C4-2B (cell line): Measurements from ENCODE around the gene BORCS6.
A peak's percentile ranks its signal among the peaks of the same experiment; 100 is the strongest.

Source experiments
- H3K27ac ChIP-seq: fragments of 450-650 bp; 2 replicates; pipeline ENCODE4 v1.5.1; 2017
- ZFX ChIP-seq: fragments of 450-650 bp; IDR thresholded peaks from 2 replicates; pipeline ENCODE4 v1.6.1; 2017
- TF ChIP-seq, protein P1 (sequence below): fragments of 450-650 bp; conservative IDR thresholded peaks from 2 replicates; pipeline ENCODE4 v1.5.1; 2017; ENCODE audit warnings: mild to moderate bottlenecking

BORCS6 gene

DNA sequence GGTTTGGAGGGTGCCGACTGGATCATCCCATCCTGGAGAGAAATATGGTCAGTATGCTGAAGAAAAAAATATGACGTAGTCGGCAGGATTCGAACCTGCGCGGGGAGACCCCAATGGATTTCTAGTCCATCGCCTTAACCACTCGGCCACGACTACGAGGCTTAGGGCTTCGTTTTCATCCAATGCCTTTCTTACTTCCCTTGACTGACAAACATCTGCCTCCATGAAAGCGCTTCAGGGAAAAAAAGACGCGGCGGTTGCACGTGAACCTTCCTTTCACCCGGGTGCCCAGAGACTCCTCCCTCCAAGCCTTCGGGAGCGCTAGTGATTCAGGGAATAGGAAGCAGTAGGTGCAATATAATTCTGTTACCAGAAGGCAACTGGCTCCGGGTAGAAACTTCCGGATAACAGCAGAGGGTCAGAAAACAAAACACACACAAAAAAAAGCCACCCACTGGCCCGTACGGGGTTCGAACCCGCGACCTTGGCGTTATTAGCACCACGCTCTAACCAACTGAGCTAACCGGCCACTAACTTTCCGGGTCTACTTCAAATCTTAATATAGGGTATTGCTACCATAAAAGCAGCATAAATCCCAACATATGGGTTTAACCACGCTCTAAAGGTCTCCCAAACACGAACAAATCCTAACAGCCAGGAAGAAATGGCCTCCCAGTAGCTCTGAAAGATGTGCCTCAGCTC, 36.7 kb upstream of the BORCS6 start:
- peak overlapping the region; percentile 60 for H3K27ac ChIP-seq
- TF ChIP-seq ZFX: no peak
- TF ChIP-seq, protein P1, sequence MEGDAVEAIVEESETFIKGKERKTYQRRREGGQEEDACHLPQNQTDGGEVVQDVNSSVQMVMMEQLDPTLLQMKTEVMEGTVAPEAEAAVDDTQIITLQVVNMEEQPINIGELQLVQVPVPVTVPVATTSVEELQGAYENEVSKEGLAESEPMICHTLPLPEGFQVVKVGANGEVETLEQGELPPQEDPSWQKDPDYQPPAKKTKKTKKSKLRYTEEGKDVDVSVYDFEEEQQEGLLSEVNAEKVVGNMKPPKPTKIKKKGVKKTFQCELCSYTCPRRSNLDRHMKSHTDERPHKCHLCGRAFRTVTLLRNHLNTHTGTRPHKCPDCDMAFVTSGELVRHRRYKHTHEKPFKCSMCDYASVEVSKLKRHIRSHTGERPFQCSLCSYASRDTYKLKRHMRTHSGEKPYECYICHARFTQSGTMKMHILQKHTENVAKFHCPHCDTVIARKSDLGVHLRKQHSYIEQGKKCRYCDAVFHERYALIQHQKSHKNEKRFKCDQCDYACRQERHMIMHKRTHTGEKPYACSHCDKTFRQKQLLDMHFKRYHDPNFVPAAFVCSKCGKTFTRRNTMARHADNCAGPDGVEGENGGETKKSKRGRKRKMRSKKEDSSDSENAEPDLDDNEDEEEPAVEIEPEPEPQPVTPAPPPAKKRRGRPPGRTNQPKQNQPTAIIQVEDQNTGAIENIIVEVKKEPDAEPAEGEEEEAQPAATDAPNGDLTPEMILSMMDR: no peak

DNA sequence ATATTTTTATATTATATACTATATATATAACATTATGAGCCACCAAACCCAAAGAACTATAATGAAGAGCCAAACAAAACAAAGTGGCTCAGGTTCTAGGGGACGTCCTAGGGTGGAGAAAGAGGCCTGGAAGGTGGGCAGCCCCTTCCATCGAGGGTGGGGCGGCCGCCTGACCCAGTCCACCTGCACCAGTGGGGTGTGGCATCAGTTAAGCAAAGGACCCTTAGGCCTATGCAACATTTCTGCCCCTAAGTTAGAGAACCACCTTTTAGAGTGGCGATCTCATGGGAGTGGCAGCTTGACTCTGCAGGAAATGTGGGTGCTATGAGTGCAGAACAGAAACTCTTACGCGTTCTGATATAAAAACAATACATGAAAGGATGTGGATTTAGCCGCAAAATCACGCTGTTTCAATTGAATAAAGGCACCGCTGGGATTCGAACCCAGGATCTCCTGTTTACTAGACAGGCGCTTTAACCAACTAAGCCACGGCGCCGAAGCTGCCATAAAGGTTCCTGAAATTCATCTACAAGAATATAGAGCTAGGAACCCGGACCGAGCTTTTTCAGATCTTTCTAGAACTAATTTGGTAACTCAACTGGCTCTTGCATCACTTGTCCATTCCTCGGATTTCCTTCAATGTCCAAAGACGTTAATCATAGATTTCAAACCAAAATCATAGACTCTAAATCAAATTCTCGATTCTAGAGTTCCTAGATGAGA, 36.0 kb upstream of the BORCS6 start:
- H3K27ac ChIP-seq: peak overlapping the region; percentile 60

DNA sequence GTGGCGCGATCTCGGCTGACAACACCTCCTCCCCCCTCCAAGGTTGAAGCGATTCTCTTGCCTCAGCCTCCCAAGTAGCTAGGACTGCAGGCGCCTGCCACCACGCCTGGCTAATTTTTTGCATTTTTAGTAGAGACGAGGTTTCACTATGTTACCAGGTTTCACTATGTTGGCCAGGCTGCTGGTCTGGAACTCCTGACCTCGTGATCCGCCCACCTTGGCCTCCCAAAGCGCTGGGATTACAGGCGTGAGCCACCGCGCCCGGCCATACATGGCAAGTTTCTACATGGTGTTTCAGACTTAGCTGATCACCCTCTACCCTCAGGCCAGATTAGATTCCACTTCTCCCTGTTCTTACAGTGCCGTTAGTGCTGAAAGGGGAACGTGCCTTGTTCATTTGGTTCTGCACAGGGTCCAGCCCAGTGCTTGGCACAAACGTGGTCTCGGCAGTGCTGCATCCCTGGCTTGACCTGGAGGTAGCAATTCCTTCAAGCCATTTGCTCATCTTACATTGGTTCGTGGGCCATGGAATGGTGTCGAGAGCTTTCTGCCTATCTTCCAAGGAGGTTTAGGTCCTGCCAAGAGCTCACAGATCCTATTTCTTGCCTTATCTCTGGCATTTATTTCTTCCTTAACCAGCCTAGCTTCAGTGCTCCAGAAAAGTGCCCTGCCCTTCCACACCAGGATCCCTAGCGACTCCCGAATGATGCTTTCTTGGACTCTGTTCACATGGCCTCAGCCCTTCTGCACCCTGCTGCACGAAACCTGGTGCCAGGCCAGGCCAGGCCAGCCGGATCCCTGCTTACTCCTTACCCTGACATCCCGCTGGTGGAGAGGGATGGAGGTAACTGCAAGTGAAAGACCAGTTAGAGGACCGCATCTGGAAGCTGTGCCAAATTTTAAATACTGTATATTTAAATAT, 35.2 kb upstream of the BORCS6 start:
- no peak overlapping the region for H3K27ac ChIP-seq
- TF ChIP-seq, protein P1: no peak
- TF ChIP-seq ZFX: no peak

More for the DNA sequence above, 36.0 kb upstream of the BORCS6 start:
- TF ChIP-seq ZFX: no peak

DNA sequence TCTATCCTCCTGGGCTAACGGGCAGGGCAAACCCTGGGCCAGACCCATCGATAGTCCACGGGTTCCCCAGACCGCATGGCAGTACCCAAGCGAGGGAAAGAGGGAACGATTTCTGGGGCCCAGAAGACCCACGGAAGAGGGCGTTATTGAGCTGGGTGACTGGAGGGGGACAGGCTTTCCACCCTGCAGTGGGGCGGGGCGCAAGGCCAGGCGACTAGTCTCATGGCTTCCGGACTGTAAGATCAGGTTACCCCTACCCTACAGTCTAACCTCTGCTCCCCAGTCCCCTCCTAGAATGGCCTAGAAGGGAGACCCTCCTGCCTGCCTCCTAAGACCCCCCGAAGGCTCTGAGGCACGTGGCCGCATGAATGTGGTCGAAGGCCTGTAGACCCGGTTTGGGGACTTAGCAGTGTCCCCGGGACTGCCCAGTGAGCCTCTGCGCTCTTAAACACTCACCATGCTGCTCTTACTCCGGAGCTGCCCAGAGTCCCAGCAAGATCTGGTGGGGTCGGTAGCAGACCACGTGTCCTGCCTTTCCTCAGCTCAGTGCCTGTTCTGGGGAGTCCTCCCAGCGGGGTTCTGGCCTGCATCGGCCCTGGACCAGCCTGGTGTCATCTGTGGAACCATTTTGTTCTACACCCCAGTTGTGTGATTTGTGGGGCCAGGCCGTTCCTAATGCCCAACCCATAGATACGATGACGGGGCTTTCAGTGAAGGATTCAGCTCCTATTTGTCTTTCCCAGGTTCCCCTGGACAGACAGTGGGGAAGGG, 33.6 kb upstream of the BORCS6 start:
- H3K27ac ChIP-seq: peak overlapping the region; percentile 93
- TF ChIP-seq ZFX: peak; percentile 17; the same call in 1 of the 2 replicates
- TF ChIP-seq, protein P1: no peak

DNA sequence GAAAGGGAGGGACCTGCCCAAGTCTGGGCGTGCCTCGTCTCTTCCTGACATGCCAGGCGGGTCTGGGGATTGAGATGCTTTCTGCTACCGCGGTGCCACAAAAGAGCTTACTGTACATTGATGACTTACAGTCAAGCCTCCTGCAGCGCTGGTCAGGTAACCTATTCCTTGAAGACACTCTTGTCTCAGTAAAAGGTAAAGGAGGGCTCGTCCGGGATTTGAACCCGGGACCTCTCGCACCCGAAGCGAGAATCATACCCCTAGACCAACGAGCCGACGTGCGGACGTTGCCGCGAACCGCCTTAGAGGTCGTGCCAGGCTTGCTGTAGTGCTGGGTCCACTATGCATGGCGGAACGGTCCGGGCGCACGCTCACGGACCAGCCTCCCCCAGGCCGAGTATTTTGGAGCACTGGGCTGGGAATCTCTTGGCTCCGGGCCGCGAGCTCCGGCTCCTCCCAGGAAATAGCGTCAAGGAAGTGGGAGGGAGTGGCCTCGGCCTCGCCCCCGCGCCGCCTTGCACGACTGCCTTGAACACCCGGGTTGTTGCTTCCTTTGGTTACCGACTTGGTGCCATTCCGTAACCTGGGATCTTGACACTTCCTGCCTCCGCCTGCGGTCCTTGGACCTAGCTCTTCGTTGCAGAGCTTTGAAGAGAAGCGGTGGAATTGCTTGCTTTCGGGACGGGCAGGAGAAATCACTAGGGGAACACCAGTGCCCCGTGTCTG, 32.8 kb upstream of the BORCS6 start:
- H3K27ac ChIP-seq: peak overlapping the region; percentile 93
- no peak for TF ChIP-seq ZFX
- TF ChIP-seq, protein P1: no peak

DNA sequence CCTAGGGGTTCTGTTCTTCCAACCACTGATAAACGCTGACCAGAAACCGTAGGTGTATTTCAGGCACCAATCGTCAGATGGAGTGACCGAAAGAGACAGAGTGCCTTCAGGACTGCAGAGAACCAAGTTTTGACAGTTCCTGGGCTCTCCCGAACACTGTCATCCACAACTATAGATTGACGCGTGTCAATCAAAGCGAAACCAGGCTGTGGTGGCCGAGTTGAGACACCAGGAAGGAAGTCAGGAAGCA, 32.3 kb upstream of the BORCS6 start:
- TF ChIP-seq, protein P1: no peak
- TF ChIP-seq ZFX: no peak
- peak overlapping the region; percentile 93 for H3K27ac ChIP-seq
